ENCODE results near the gene NLRX1.

Gene NLRX1

GRCh38 chr11:119207415-119207960 is 39.0 kb downstream of the NLRX1 start:
- H3K4me3 ChIP-seq (ENCODE audit: low read length): peak overlapping the region; percentile 100
- peaks cover 61% of the 10 kb centered on the region for H3K79me2 ChIP-seq (ENCODE audit: control insufficient read depth, low read length)

GRCh38 chr11:119209186-119209585 is 40.7 kb downstream of the NLRX1 start:
- H4K20me1 ChIP-seq (ENCODE audit: control insufficient read depth, insufficient read depth, low read depth, low read length): peaks cover 9% of the 10 kb centered on the region; the same call in 1 of the 2 replicates
- no peak for TF ChIP-seq EZH2phosphoT487 (IDR thresholded peaks at IDR 0.05; ENCODE audit: borderline replicate concordance, low read length)
- TF ChIP-seq, protein P1, sequence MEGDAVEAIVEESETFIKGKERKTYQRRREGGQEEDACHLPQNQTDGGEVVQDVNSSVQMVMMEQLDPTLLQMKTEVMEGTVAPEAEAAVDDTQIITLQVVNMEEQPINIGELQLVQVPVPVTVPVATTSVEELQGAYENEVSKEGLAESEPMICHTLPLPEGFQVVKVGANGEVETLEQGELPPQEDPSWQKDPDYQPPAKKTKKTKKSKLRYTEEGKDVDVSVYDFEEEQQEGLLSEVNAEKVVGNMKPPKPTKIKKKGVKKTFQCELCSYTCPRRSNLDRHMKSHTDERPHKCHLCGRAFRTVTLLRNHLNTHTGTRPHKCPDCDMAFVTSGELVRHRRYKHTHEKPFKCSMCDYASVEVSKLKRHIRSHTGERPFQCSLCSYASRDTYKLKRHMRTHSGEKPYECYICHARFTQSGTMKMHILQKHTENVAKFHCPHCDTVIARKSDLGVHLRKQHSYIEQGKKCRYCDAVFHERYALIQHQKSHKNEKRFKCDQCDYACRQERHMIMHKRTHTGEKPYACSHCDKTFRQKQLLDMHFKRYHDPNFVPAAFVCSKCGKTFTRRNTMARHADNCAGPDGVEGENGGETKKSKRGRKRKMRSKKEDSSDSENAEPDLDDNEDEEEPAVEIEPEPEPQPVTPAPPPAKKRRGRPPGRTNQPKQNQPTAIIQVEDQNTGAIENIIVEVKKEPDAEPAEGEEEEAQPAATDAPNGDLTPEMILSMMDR (IDR thresholded peaks at IDR 0.05; ENCODE audit: low read depth, low read length, poor library complexity, severe bottlenecking): no peak
- no peaks in the 10 kb centered on the region for H3K27me3 ChIP-seq (ENCODE audit: control insufficient read depth, low read length)
- H3K4me2 ChIP-seq (ENCODE audit: low read length): no peak overlapping the region
- peaks cover 40% of the 10 kb centered on the region for H3K4me1 ChIP-seq (ENCODE audit: control insufficient read depth, low read length)
- peaks cover 78% of the 10 kb centered on the region for H3K79me2 ChIP-seq (ENCODE audit: control insufficient read depth, low read length)
- peaks cover 25% of the 10 kb centered on the region for H3F3A ChIP-seq (ENCODE audit: control insufficient read depth, insufficient read depth)
- H3K36me3 ChIP-seq (ENCODE audit: control insufficient read depth, low read length): peaks cover 16% of the 10 kb centered on the region
- H3K9me3 ChIP-seq (ENCODE audit: control insufficient read depth, insufficient read depth, low read length): no peaks in the 10 kb centered on the region
- no peak overlapping the region for H3K4me3 ChIP-seq (ENCODE audit: low read length)
- no peak overlapping the region for H3K27ac ChIP-seq (ENCODE audit: low read depth, low read length)
- H3K9me2 ChIP-seq (replicated peaks; ENCODE audit: control insufficient read depth, low read length): no peaks in the 10 kb centered on the region

More at GRCh38 chr11:119207415-119207960, 39.0 kb downstream of the NLRX1 start:
- peaks cover 25% of the 10 kb centered on the region for H3F3A ChIP-seq (ENCODE audit: control insufficient read depth, insufficient read depth)
- TF ChIP-seq EZH2phosphoT487 (IDR thresholded peaks at IDR 0.05; ENCODE audit: borderline replicate concordance, low read length): no peak
- TF ChIP-seq, protein P1 (IDR thresholded peaks at IDR 0.05; ENCODE audit: low read depth, low read length, poor library complexity, severe bottlenecking): no peak
- 0 out of 2 replicates have a peak, but pooled peaks cover 6% of the 10 kb centered on the region for H4K20me1 ChIP-seq (ENCODE audit: control insufficient read depth, insufficient read depth, low read depth, low read length)
- H3K4me1 ChIP-seq (ENCODE audit: control insufficient read depth, low read length): peaks cover 36% of the 10 kb centered on the region
- H3K9me2 ChIP-seq (replicated peaks; ENCODE audit: control insufficient read depth, low read length): no peaks in the 10 kb centered on the region
- H3K27me3 ChIP-seq (ENCODE audit: control insufficient read depth, low read length): no peaks in the 10 kb centered on the region
- no peaks in the 10 kb centered on the region for H3K9me3 ChIP-seq (ENCODE audit: control insufficient read depth, insufficient read depth, low read length)
- peaks cover 16% of the 10 kb centered on the region for H3K36me3 ChIP-seq (ENCODE audit: control insufficient read depth, low read length)
- H3K27ac ChIP-seq (ENCODE audit: low read depth, low read length): peak overlapping the region; percentile 66
- H3K4me2 ChIP-seq (ENCODE audit: low read length): peak overlapping the region; percentile 89

DNA sequence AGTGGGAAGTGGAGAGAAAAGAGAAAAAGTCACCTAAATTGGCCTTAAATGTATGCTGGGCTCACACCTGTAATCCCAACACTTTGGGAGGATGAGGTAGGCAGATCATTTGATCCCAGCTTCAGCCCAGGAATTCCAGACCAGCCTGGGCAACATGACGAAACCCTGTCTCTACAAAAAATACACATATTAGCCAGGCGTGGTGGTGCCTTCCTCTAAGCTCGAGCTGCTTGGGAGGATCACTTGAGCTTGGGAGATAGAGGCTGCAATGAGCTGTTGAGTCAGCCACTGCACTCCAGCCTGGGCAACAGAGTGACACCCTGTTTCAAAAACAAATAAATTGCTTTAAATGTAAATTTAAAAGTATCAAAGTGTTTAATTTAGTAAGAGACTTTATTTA is 41.5 kb downstream of the NLRX1 start:
- H4K20me1 ChIP-seq (ENCODE audit: control insufficient read depth, insufficient read depth, low read depth, low read length): peaks cover 9% of the 10 kb centered on the region; the same call in 1 of the 2 replicates
- no peak overlapping the region for H3K27ac ChIP-seq (ENCODE audit: low read depth, low read length)
- TF ChIP-seq EZH2phosphoT487 (IDR thresholded peaks at IDR 0.05; ENCODE audit: borderline replicate concordance, low read length): no peak
- TF ChIP-seq, protein P1 (IDR thresholded peaks at IDR 0.05; ENCODE audit: low read depth, low read length, poor library complexity, severe bottlenecking): no peak
- H3F3A ChIP-seq (ENCODE audit: control insufficient read depth, insufficient read depth): peaks cover 16% of the 10 kb centered on the region
- H3K9me3 ChIP-seq (ENCODE audit: control insufficient read depth, insufficient read depth, low read length): no peaks in the 10 kb centered on the region
- peaks cover 87% of the 10 kb centered on the region for H3K79me2 ChIP-seq (ENCODE audit: control insufficient read depth, low read length)
- H3K4me3 ChIP-seq (ENCODE audit: low read length): no peak overlapping the region
- H3K9me2 ChIP-seq (replicated peaks; ENCODE audit: control insufficient read depth, low read length): no peaks in the 10 kb centered on the region
- peaks cover 34% of the 10 kb centered on the region for H3K4me1 ChIP-seq (ENCODE audit: control insufficient read depth, low read length)
- H3K4me2 ChIP-seq (ENCODE audit: low read length): no peak overlapping the region
- no peaks in the 10 kb centered on the region for H3K27me3 ChIP-seq (ENCODE audit: control insufficient read depth, low read length)
- peaks cover 16% of the 10 kb centered on the region for H3K36me3 ChIP-seq (ENCODE audit: control insufficient read depth, low read length)

Data from DOHH2 (cell line).